Ectodermal cell (in vitro differentiated cells): ENCODE data around the gene TIGIT.

Experiments
- H3K27ac ChIP-seq: 2 replicates; pipeline ENCODE4 v1.7.0; 2013; ENCODE audit warnings: mild to moderate bottlenecking, low read depth, low read length; ENCODE audit not compliant: insufficient read depth, poor library complexity, severe bottlenecking
- H3K27me3 ChIP-seq: 2 replicates; pipeline ENCODE4 v1.7.0; 2013; ENCODE audit warnings: mild to moderate bottlenecking, low read length; ENCODE audit not compliant: insufficient read depth, control insufficient read depth, poor library complexity, severe bottlenecking
- H3K36me3 ChIP-seq: one replicate; pipeline ENCODE4 v1.7.0; 2013; ENCODE audit warnings: low read length; ENCODE audit not compliant: control insufficient read depth, insufficient read depth
- H3K4me1 ChIP-seq: one replicate; pipeline ENCODE4 v1.7.0; 2013; ENCODE audit warnings: low read length; ENCODE audit not compliant: control insufficient read depth, insufficient read depth
- H3K4me3 ChIP-seq: 2 replicates; pipeline ENCODE4 v1.7.0; 2013; ENCODE audit warnings: low read depth, low read length, control low read depth; ENCODE audit not compliant: insufficient read depth
- H3K9me3 ChIP-seq: 2 replicates; pipeline ENCODE4 v1.7.0; 2013; ENCODE audit warnings: mild to moderate bottlenecking, low read length, moderate library complexity; ENCODE audit not compliant: control insufficient read depth
- WGBS, 2 experiments: methylation state at CpG; one replicate each; pipeline ENCODE4 v1.1.7; 2013; ENCODE audit warnings: missing lambda C conversion rate in 2 of 2; 5-methylcytosine and 5-hydroxymethylcytosine counted together

The TIGIT gene

GRCh38 chr3:114285648-114286230 is 8.1 kb upstream of the TIGIT start:
- WGBS, 2 experiments = 96 to 99% methylated on average over 3 of the region's 3 CpGs
- H3K27me3 ChIP-seq = no peaks in the 10 kb centered on the region

GRCh38 chr3:114286266-114286665 is 7.6 kb upstream of the TIGIT start:
- Histone ChIP-seq H3K4me1 (no peaks in the 10 kb centered on the region), H3K4me3 (no peak overlapping the region), H3K36me3 (no peaks in the 10 kb centered on the region), H3K27ac (no peak overlapping the region), H3K9me3 (no peaks in the 10 kb centered on the region), H3K27me3 (no peaks in the 10 kb centered on the region)
- 95 to 100% methylated on average over 1 to 2 of the region's 2 CpGs for WGBS, 2 experiments

More at GRCh38 chr3:114285648-114286230, 8.1 kb upstream of the TIGIT start:
- Histone ChIP-seq H3K27ac (no peak overlapping the region), H3K4me1 (no peaks in the 10 kb centered on the region), H3K9me3 (no peaks in the 10 kb centered on the region), H3K4me3 (no peak overlapping the region), H3K36me3 (no peaks in the 10 kb centered on the region)

- WGBS, 2 experiments = 73 to 76% methylated on average over 23 of the region's 23 CpGs
Observed at GRCh38 chr3:114290911-114291901, 2.6 kb upstream of the TIGIT start.

GRCh38 chr3:114294940-114295480 is 1.2 kb downstream of the TIGIT start:
- Histone ChIP-seq H3K4me1 (no peaks in the 10 kb centered on the region), H3K4me3 (no peak overlapping the region), H3K27me3 (no peaks in the 10 kb centered on the region), H3K36me3 (no peaks in the 10 kb centered on the region), H3K9me3 (no peaks in the 10 kb centered on the region), H3K27ac (no peak overlapping the region)
- WGBS, 2 experiments = 92% methylated on average over 6 of the region's 6 CpGs

More at GRCh38 chr3:114290911-114291901, 2.6 kb upstream of the TIGIT start:
- no peaks in the 10 kb centered on the region for H3K27me3 ChIP-seq
- H3K4me1 ChIP-seq = no peaks in the 10 kb centered on the region
- no peak overlapping the region for H3K4me3 ChIP-seq
- H3K9me3 ChIP-seq = no peaks in the 10 kb centered on the region
- no peak overlapping the region for H3K27ac ChIP-seq
- H3K36me3 ChIP-seq = no peaks in the 10 kb centered on the region

- WGBS, 2 experiments = 85 to 86% methylated on average over 2 of the region's 2 CpGs
- H3K27ac ChIP-seq = no peak overlapping the region
- no peak overlapping the region for H3K4me3 ChIP-seq
- no peaks in the 10 kb centered on the region for H3K27me3 ChIP-seq
- no peaks in the 10 kb centered on the region for H3K9me3 ChIP-seq
- H3K4me1 ChIP-seq = no peaks in the 10 kb centered on the region
- H3K36me3 ChIP-seq = no peaks in the 10 kb centered on the region
Observed at GRCh38 chr3:114295946-114296345, 2.1 kb downstream of the TIGIT start.

- WGBS, 2 experiments = 78 to 79% methylated on average over 13 of the region's 13 CpGs
- H3K4me3 ChIP-seq = no peak overlapping the region
- H3K27me3 ChIP-seq = no peaks in the 10 kb centered on the region
- no peak overlapping the region for H3K27ac ChIP-seq
- H3K36me3 ChIP-seq = no peaks in the 10 kb centered on the region
- H3K4me1 ChIP-seq = no peaks in the 10 kb centered on the region
- H3K9me3 ChIP-seq = no peaks in the 10 kb centered on the region
Observed at GRCh38 chr3:114299421-114299820, 5.6 kb downstream of the TIGIT start.

GRCh38 chr3:114299941-114300624 is 6.3 kb downstream of the TIGIT start:
- Histone ChIP-seq H3K27ac (no peak overlapping the region), H3K9me3 (no peaks in the 10 kb centered on the region), H3K4me3 (no peak overlapping the region), H3K27me3 (no peaks in the 10 kb centered on the region), H3K36me3 (no peaks in the 10 kb centered on the region), H3K4me1 (no peaks in the 10 kb centered on the region)
- WGBS, 2 experiments = 85 to 90% methylated on average over 4 to 5 of the region's 5 CpGs

- Histone ChIP-seq H3K27ac (no peak overlapping the region), H3K36me3 (no peaks in the 10 kb centered on the region), H3K27me3 (no peaks in the 10 kb centered on the region), H3K4me3 (no peak overlapping the region), H3K9me3 (no peaks in the 10 kb centered on the region), H3K4me1 (no peaks in the 10 kb centered on the region)
- WGBS, 2 experiments = 91 to 93% methylated on average over 8 of the region's 8 CpGs
Observed at GRCh38 chr3:114307222-114307830, 13.5 kb downstream of the TIGIT start.

- 86% methylated on average over 3 of the region's 3 CpGs for WGBS, 2 experiments
- H3K36me3 ChIP-seq = no peaks in the 10 kb centered on the region
Observed at GRCh38 chr3:114307832-114308231, 14.0 kb downstream of the TIGIT start.

More at GRCh38 chr3:114307832-114308231, 14.0 kb downstream of the TIGIT start:
- no peaks in the 10 kb centered on the region for H3K27me3 ChIP-seq
- no peaks in the 10 kb centered on the region for H3K4me1 ChIP-seq
- no peak overlapping the region for H3K4me3 ChIP-seq
- no peaks in the 10 kb centered on the region for H3K9me3 ChIP-seq
- no peak overlapping the region for H3K27ac ChIP-seq
